HEK293 (cell line): ENCODE results near the gene GALNTL6.

Source experiments
- CTCF ChIA-PET: fragments of 350-600 bp; formaldehyde crosslinking; extraction: SDS; loops from one replicate; lab custom pipeline; 2021; ENCODE audit warnings: antibody characterized with exemption; lab: Yijun Ruan, JAX
- POLR2A ChIA-PET: fragments of 300-600 bp; formaldehyde crosslinking; extraction: SDS; loops from one replicate; lab custom pipeline; 2020; ENCODE audit warnings: antibody characterized with exemption, inconsistent platforms; lab: Yijun Ruan, JAX
- H3K27ac ChIP-seq: fragments of 200-500 bp; sonication (Bioruptor generic); 2 replicates; pipeline ENCODE4 v1.5.1; 2014; ENCODE audit warnings: low read depth, low read length, control low read depth, inconsistent platforms; ENCODE audit errors: extremely low read depth
- H3K36me3 ChIP-seq, 2 experiments: fragments of 200-500 bp in 1 of 2; sonication (Bioruptor generic) in 1 of 2; 1 replicate in 1 of 2; 2 replicates in 1 of 2; pipeline ENCODE4 v1.5.1; 2014 to 2017; ENCODE audit warnings: inconsistent platforms in 2 of 2, low read length in 2 of 2; ENCODE audit not compliant: control insufficient read depth in 2 of 2, insufficient read depth in 1 of 2
- H3K4me1 ChIP-seq: fragments of 200-500 bp; sonication (Bioruptor generic); 2 replicates; pipeline ENCODE4 v1.5.1; 2014; ENCODE audit warnings: mild to moderate bottlenecking, low read length, inconsistent platforms; ENCODE audit not compliant: control insufficient read depth, insufficient read depth
- H3K4me3 ChIP-seq: 2 replicates; pipeline ENCODE4 v1.5.1; 2011; ENCODE audit warnings: low read depth, mild to moderate bottlenecking, control low read depth, low read length, moderate library complexity
- H3K9me3 ChIP-seq: fragments of 200-500 bp; sonication (Bioruptor generic); 2 replicates; pipeline ENCODE4 v1.5.1; 2014; ENCODE audit warnings: low read depth, low read length, inconsistent platforms; ENCODE audit not compliant: control insufficient read depth, insufficient read depth
- KLF16 ChIP-seq: fragments of 450-650 bp; formaldehyde crosslinking; IDR thresholded peaks from 2 replicates; pipeline ENCODE4 v1.5.1; 2017; ENCODE audit warnings: missing biosample characterization, missing genetic modification characterization
- KLF8 ChIP-seq: fragments of 450-650 bp; formaldehyde crosslinking; IDR thresholded peaks from 2 replicates; pipeline ENCODE4 v1.5.1; 2016; ENCODE audit warnings: missing biosample characterization, missing genetic modification characterization
- MZF1 ChIP-seq: fragments of 450-650 bp; formaldehyde crosslinking; IDR thresholded peaks from 2 replicates; pipeline ENCODE4 v1.5.1; 2017; ENCODE audit warnings: missing biosample characterization, missing genetic modification characterization, borderline replicate concordance
- SETDB1 ChIP-seq: IDR thresholded peaks from one replicate; pipeline ENCODE4 v1.6.1; 2017; ENCODE audit warnings: mild to moderate bottlenecking, low read length, moderate library complexity, mixed read lengths; ENCODE audit not compliant: insufficient read length
- ZIC2 ChIP-seq: fragments of 450-650 bp; formaldehyde crosslinking; IDR thresholded peaks from 2 replicates; pipeline ENCODE4 v1.5.1; 2016; ENCODE audit warnings: missing biosample characterization, missing genetic modification characterization
- ZNF140 ChIP-seq: fragments of 450-650 bp; formaldehyde crosslinking; IDR thresholded peaks from 2 replicates; pipeline ENCODE4 v1.5.1; 2016; ENCODE audit warnings: missing biosample characterization, missing genetic modification characterization
- ZNF335 ChIP-seq: fragments of 450-650 bp; formaldehyde crosslinking; conservative IDR thresholded peaks from 2 replicates; pipeline ENCODE4 v1.5.1; 2016; ENCODE audit warnings: missing biosample characterization, missing genetic modification characterization
- ZNF37A ChIP-seq: fragments of 450-650 bp; IDR thresholded peaks from 2 replicates; pipeline ENCODE4 v1.5.1; 2018; ENCODE audit warnings: missing biosample characterization, missing genetic modification characterization
- ZNF544 ChIP-seq: fragments of 450-650 bp; formaldehyde crosslinking; IDR thresholded peaks from 2 replicates; pipeline ENCODE4 v1.5.0; 2017; ENCODE audit warnings: missing biosample characterization, missing genetic modification characterization
- ZNF561 ChIP-seq: fragments of 450-650 bp; IDR thresholded peaks from 2 replicates; pipeline ENCODE4 v1.5.1; 2018; ENCODE audit warnings: missing biosample characterization, missing genetic modification characterization, borderline replicate concordance
- ZNF600 ChIP-seq: fragments of 450-650 bp; formaldehyde crosslinking; IDR thresholded peaks from 2 replicates; pipeline ENCODE4 v1.5.1; 2016; ENCODE audit warnings: missing biosample characterization, missing genetic modification characterization
- ZNF837 ChIP-seq: fragments of 450-650 bp; formaldehyde crosslinking; IDR thresholded peaks from 2 replicates; pipeline ENCODE4 v1.5.1; 2016; ENCODE audit warnings: missing biosample characterization, missing genetic modification characterization
- ZSCAN23 ChIP-seq: fragments of 450-650 bp; formaldehyde crosslinking; IDR thresholded peaks from 2 replicates; pipeline ENCODE4 v1.5.1; 2016; ENCODE audit warnings: missing biosample characterization, missing genetic modification characterization
- TF ChIP-seq, protein P1 (sequence below): fragments of 450-650 bp; IDR thresholded peaks from 2 replicates; pipeline ENCODE4 v1.5.1; 2018; ENCODE audit warnings: missing biosample characterization, mild to moderate bottlenecking, missing genetic modification characterization
- TF ChIP-seq, protein P2 (sequence below): fragments of 450-650 bp; formaldehyde crosslinking; IDR thresholded peaks from 2 replicates; pipeline ENCODE4; 2016; ENCODE audit warnings: missing biosample characterization, missing genetic modification characterization
- TF ChIP-seq, protein P3 (sequence below): fragments of 450-650 bp; formaldehyde crosslinking; IDR thresholded peaks from 2 replicates; pipeline ENCODE4 v1.5.1; 2016; ENCODE audit warnings: missing biosample characterization, missing genetic modification characterization
- TF ChIP-seq, protein P4 (sequence below): IDR thresholded peaks from 2 replicates; pipeline ENCODE4 v1.6.1; 2011; ENCODE audit warnings: mild to moderate bottlenecking, low read depth, low read length, borderline replicate concordance
- TF ChIP-seq, protein P5 (sequence below): fragments of 450-650 bp; formaldehyde crosslinking; IDR thresholded peaks from 2 replicates; pipeline ENCODE4 v1.5.1; 2017; ENCODE audit warnings: missing biosample characterization, missing genetic modification characterization

The GALNTL6 gene

DNA sequence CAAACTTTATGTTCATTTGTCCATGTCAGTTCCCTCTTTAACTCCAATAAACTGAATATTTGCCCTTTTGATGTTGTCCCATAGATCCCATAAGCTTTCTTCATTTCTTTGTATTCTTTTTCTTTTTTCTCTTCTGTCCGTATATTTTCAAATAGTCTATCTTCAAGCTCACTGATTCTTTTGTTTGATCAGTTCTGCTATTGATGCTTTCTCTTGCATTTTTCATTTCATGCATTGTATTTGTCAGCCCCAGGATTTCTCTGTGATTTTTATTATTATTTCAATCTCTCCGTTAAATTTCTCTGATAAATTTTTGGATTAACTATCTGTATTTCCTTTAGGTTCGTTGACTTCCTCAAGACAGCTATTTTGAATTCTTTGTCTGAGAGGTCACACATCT lies 1082.5 kb downstream of the GALNTL6 start:
- no peaks in the 10 kb centered on the region for H3K9me3 ChIP-seq
- TF ChIP-seq ZNF140 (tag by site-specific recombination) = no peak
- peak; percentile 90 for TF ChIP-seq SETDB1
- TF ChIP-seq, all 188 proteins: peak for 1
- Histone ChIP-seq H3K27ac (no peak overlapping the region), H3K36me3 (no peaks in the 10 kb centered on the region), H3K4me1 (no peaks in the 10 kb centered on the region), H3K4me3 (no peak overlapping the region)
- POLR2A ChIA-PET = no interaction called here
- CTCF ChIA-PET = no interaction called here

DNA sequence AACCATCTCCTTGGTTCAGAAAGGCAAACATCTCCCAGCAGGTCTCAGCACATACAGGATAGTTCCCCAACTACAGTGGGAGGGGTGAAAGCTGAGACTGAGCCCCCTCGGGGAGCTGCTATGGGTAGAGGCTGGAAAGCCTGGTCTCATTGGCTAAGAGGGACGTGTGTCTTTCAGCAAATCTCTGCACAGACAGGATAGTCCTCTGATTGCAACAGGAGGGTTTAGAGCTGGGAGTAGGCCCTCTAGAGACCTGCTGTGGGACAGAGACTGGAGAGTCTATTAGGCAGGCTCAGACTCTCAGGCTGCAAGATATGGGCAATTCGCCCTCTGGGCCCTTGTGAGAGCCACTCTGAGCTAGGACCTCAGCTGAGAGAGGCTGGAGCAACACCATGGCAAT lies 1083.8 kb downstream of the GALNTL6 start:
- TF ChIP-seq MZF1 = no peak
- no peak for TF ChIP-seq ZNF561
- no peak for TF ChIP-seq ZNF335 (tag by site-specific recombination)
- TF ChIP-seq ZIC2 (tag by site-specific recombination) = no peak
- TF ChIP-seq, protein P1, sequence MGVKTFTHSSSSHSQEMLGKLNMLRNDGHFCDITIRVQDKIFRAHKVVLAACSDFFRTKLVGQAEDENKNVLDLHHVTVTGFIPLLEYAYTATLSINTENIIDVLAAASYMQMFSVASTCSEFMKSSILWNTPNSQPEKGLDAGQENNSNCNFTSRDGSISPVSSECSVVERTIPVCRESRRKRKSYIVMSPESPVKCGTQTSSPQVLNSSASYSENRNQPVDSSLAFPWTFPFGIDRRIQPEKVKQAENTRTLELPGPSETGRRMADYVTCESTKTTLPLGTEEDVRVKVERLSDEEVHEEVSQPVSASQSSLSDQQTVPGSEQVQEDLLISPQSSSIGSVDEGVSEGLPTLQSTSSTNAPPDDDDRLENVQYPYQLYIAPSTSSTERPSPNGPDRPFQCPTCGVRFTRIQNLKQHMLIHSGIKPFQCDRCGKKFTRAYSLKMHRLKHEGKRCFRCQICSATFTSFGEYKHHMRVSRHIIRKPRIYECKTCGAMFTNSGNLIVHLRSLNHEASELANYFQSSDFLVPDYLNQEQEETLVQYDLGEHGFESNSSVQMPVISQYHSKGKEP (tag by site-specific recombination) = no peak
- no peak for TF ChIP-seq ZNF37A (tag by site-specific recombination)
- no peak for TF ChIP-seq ZNF837 (tag by site-specific recombination)
- TF ChIP-seq, protein P2, sequence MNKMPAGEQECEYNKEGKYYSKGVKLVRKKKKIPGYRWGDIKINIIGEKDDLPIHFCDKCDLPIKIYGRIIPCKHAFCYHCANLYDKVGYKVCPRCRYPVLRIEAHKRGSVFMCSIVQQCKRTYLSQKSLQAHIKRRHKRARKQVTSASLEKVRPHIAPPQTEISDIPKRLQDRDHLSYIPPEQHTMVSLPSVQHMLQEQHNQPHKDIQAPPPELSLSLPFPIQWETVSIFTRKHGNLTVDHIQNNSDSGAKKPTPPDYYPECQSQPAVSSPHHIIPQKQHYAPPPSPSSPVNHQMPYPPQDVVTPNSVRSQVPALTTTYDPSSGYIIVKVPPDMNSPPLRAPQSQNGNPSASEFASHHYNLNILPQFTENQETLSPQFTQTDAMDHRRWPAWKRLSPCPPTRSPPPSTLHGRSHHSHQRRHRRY (tag by site-specific recombination) = no peak
- ChIA-PET CTCF (interaction anchor here (0.6 kb wide), 1 partner anchor 30 kb away, joined by 6 read pairs; no protein-coding TSS in a partner anchor), POLR2A (no interaction called here)

DNA sequence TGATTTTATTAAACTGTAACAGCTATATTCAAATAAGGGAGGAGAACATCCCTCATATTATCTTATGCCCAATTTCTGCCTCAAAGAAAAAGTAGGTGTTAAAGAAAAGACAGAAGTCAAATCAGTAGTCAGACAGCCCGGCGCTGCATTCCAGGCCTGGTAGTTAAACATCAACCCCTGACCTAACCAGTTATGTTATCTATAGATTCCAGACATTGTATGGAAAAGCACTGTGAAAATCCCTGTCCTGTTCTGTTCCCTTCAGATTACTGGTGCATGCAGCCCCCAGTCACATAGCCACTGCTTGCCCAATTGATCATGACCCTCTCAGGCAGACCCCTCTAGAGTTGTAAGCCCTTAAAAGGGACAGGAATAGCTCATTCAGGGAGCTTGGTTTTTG lies 1085.5 kb downstream of the GALNTL6 start:
- ChIA-PET CTCF (interaction anchor here (0.8 kb wide), 1 partner anchor 9 kb away, joined by 3 read pairs; no protein-coding TSS in a partner anchor), POLR2A (interaction anchor here (0.7 kb wide), 1 partner anchor 1779 kb away, joined by 3 read pairs; no protein-coding TSS in a partner anchor)
- TF ChIP-seq ZNF544 (tag by site-specific recombination) = no peak
- no peak for TF ChIP-seq KLF8 (tag by site-specific recombination)
- no peak for TF ChIP-seq KLF16 (tag by site-specific recombination)
- TF ChIP-seq, protein P3, sequence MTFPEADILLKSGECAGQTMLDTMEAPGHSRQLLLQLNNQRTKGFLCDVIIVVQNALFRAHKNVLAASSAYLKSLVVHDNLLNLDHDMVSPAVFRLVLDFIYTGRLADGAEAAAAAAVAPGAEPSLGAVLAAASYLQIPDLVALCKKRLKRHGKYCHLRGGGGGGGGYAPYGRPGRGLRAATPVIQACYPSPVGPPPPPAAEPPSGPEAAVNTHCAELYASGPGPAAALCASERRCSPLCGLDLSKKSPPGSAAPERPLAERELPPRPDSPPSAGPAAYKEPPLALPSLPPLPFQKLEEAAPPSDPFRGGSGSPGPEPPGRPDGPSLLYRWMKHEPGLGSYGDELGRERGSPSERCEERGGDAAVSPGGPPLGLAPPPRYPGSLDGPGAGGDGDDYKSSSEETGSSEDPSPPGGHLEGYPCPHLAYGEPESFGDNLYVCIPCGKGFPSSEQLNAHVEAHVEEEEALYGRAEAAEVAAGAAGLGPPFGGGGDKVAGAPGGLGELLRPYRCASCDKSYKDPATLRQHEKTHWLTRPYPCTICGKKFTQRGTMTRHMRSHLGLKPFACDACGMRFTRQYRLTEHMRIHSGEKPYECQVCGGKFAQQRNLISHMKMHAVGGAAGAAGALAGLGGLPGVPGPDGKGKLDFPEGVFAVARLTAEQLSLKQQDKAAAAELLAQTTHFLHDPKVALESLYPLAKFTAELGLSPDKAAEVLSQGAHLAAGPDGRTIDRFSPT (tag by site-specific recombination) = no peak
- TF ChIP-seq, protein P4, sequence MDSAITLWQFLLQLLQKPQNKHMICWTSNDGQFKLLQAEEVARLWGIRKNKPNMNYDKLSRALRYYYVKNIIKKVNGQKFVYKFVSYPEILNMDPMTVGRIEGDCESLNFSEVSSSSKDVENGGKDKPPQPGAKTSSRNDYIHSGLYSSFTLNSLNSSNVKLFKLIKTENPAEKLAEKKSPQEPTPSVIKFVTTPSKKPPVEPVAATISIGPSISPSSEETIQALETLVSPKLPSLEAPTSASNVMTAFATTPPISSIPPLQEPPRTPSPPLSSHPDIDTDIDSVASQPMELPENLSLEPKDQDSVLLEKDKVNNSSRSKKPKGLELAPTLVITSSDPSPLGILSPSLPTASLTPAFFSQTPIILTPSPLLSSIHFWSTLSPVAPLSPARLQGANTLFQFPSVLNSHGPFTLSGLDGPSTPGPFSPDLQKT = no peak
- no peak for TF ChIP-seq ZNF600 (tag by site-specific recombination)
- TF ChIP-seq, protein P5, sequence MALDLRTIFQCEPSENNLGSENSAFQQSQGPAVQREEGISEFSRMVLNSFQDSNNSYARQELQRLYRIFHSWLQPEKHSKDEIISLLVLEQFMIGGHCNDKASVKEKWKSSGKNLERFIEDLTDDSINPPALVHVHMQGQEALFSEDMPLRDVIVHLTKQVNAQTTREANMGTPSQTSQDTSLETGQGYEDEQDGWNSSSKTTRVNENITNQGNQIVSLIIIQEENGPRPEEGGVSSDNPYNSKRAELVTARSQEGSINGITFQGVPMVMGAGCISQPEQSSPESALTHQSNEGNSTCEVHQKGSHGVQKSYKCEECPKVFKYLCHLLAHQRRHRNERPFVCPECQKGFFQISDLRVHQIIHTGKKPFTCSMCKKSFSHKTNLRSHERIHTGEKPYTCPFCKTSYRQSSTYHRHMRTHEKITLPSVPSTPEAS (tag by site-specific recombination) = no peak
- no peak for TF ChIP-seq ZSCAN23 (tag by site-specific recombination)

More for the DNA sequence above, 1083.8 kb downstream of the GALNTL6 start:
- H3K4me3 ChIP-seq = no peak overlapping the region
- no peaks in the 10 kb centered on the region for H3K36me3 ChIP-seq
- H3K27ac ChIP-seq = no peak overlapping the region
- no peaks in the 10 kb centered on the region; the same call in 1 of the 2 replicates for H3K4me1 ChIP-seq
- H3K9me3 ChIP-seq = no peaks in the 10 kb centered on the region

More for the DNA sequence above, 1085.5 kb downstream of the GALNTL6 start:
- Histone ChIP-seq H3K4me1 (no peaks in the 10 kb centered on the region; the same call in 1 of the 2 replicates), H3K9me3 (no peaks in the 10 kb centered on the region), H3K36me3 (no peaks in the 10 kb centered on the region), H3K4me3 (no peak overlapping the region), H3K27ac (no peak overlapping the region)
